HepG2 (cell line): ENCODE data around the gene TMEM239. TPM values are rescaled to one million over a fixed set of nuclear protein-coding genes. Genes with fewer than 3 reads are reported as not detected.

Experiments used
- ATAC-seq: fragments of 200-7000 bp; cut with Tn5 transposase; 3 replicates; pipeline ENCODE4 v1.9.1; 2020; ENCODE audit warnings: mild to moderate bottlenecking, moderate library complexity
- BruUV-seq: library from RNA; stranded (reverse); fragments of 400-500 nt; replicated peaks from 2 replicates; lab custom pipeline; 2021; lab: Mats Ljungman, UMichigan
- CTCF ChIA-PET: fragments of 300-600 bp; formaldehyde crosslinking; extraction: SDS; loops from one replicate; lab custom pipeline; 2021; ENCODE audit warnings: low total read pairs, inconsistent platforms, low intra/inter-chr PET ratio; lab: Yijun Ruan, JAX
- POLR2A ChIA-PET: fragments of 350-600 bp; sonication (Branson Sonifier 250); formaldehyde crosslinking; loops from one replicate; lab custom pipeline; 2020; ENCODE audit warnings: antibody characterized with exemption, inconsistent platforms; lab: Yijun Ruan, JAX
- DNase-seq: peaks from one replicate; pipeline ENCODE4 v3.0.0-alpha.2; 2015; ENCODE audit warnings: low spot score
- FAIRE-seq: peaks from 3 replicates; lab custom pipeline; 2011; peaks lifted over from hg19 to GRCh38; lab: Jason Lieb, UNC
- H2AFZ ChIP-seq: one replicate; pipeline ENCODE4 v1.6.1; 2011; ENCODE audit warnings: low read length, inconsistent platforms
- H3K27ac ChIP-seq: fragments of 300-600 bp; 3 replicates; pipeline ENCODE4 v1.8.0; 2011; ENCODE audit warnings: mixed run types, mild to moderate bottlenecking, mixed read lengths, low read length, inconsistent platforms; ENCODE audit not compliant: insufficient read depth; ENCODE audit errors: extremely low read length
- H3K27me3 ChIP-seq, 2 experiments: fragments of 200-600 bp in 1 of 2; 2 replicates in 1 of 2; 3 replicates in 1 of 2; pipeline versions ENCODE4 v1.6.0 to v1.8.0; 2011; ENCODE audit warnings: low read length in 2 of 2, mild to moderate bottlenecking in 2 of 2, moderate library complexity in 2 of 2, inconsistent platforms in 1 of 2; ENCODE audit not compliant: insufficient read depth in 2 of 2, control insufficient read depth in 1 of 2
- H3K36me3 ChIP-seq, 2 experiments: fragments of 200-600 bp in 1 of 2; replicated peaks in 1 of 2; 2 replicates in 1 of 2; 3 replicates in 1 of 2; pipeline versions ENCODE4 v1.5.1 to v1.8.0; 2011; ENCODE audit warnings: low read length in 2 of 2, inconsistent platforms in 1 of 2; ENCODE audit not compliant: insufficient read depth in 2 of 2, control insufficient read depth in 1 of 2
- H3K4me1 ChIP-seq: 2 replicates; pipeline ENCODE4 v1.5.1; 2012; ENCODE audit warnings: low read length, inconsistent platforms; ENCODE audit not compliant: insufficient read depth
- H3K4me2 ChIP-seq: 2 replicates; pipeline ENCODE4 v1.6.0; 2011; ENCODE audit warnings: low read depth, low read length, inconsistent platforms
- H3K4me3 ChIP-seq, 3 experiments: fragments of 200-600 bp in 1 of 3; sonication (generic), shearing (Covaris generic) in 1 of 3; replicated peaks in 1 of 3; 2 replicates each; pipeline ENCODE4 v1.5.1; 2011 to 2016; ENCODE audit warnings: low read length in 3 of 3, inconsistent platforms in 2 of 3, low read depth in 2 of 3, mild to moderate bottlenecking in 2 of 3, control low read depth in 1 of 3, mixed read lengths in 1 of 3; ENCODE audit not compliant: insufficient read depth in 1 of 3
- H3K79me2 ChIP-seq: one replicate; pipeline ENCODE4 v1.6.1; 2011; ENCODE audit warnings: low read length, inconsistent platforms; ENCODE audit not compliant: insufficient read depth
- H3K9ac ChIP-seq: 2 replicates; pipeline ENCODE4 v1.6.0; 2011; ENCODE audit warnings: mild to moderate bottlenecking, low read depth, low read length, inconsistent platforms; ENCODE audit not compliant: insufficient read depth
- H3K9me3 ChIP-seq: 2 replicates; pipeline ENCODE4 v1.5.1; 2012; ENCODE audit warnings: mild to moderate bottlenecking, low read length
- H4K20me1 ChIP-seq: 2 replicates; pipeline ENCODE4 v1.6.0; 2011; ENCODE audit warnings: inconsistent platforms, mild to moderate bottlenecking, low read length, moderate library complexity; ENCODE audit not compliant: insufficient read depth
- AHR ChIP-seq: IDR thresholded peaks from 2 replicates; pipeline ENCODE4 v1.6.1; 2018; ENCODE audit warnings: missing genetic modification reagents, missing compliant biosample characterization
- FOSL2 ChIP-seq: sonication (generic); formaldehyde crosslinking; IDR thresholded peaks from 2 replicates; pipeline ENCODE4 v1.4.0; 2020; ENCODE audit warnings: missing genetic modification reagents
- FOXO1 ChIP-seq: sonication (generic); formaldehyde crosslinking; IDR thresholded peaks from 2 replicates; pipeline ENCODE4 v1.4.0; 2020; ENCODE audit warnings: missing genetic modification reagents
- HDAC1 ChIP-seq: sonication (generic); formaldehyde crosslinking; IDR thresholded peaks from 2 replicates; pipeline ENCODE4 v1.5.1; 2020; ENCODE audit warnings: mild to moderate bottlenecking, missing genetic modification reagents
- MATR3 ChIP-seq: sonication (generic); formaldehyde crosslinking; IDR thresholded peaks from 2 replicates; pipeline ENCODE4 v1.4.0; 2020; ENCODE audit warnings: missing genetic modification reagents
- PRMT3 ChIP-seq: sonication (generic); formaldehyde crosslinking; IDR thresholded peaks from 2 replicates; pipeline ENCODE4 v1.8.1; 2022; ENCODE audit warnings: low read depth, mild to moderate bottlenecking, moderate library complexity, missing genetic modification reagents, borderline replicate concordance
- SIX1 ChIP-seq: sonication (generic); formaldehyde crosslinking; IDR thresholded peaks from 2 replicates; pipeline ENCODE4 v1.4.0; 2020; ENCODE audit warnings: missing genetic modification reagents, borderline replicate concordance
- U2AF1 ChIP-seq: fragments of 200-400 bp; formaldehyde crosslinking; optimal IDR thresholded peaks from 2 replicates; pipeline ENCODE3; 2017; ENCODE audit warnings: mild to moderate bottlenecking, low read depth, low read length
- ZNF281 ChIP-seq: sonication (generic); formaldehyde crosslinking; IDR thresholded peaks from 2 replicates; pipeline ENCODE4 v1.4.0; 2020; ENCODE audit warnings: missing genetic modification reagents, borderline replicate concordance
- ZNF598 ChIP-seq: sonication (generic); formaldehyde crosslinking; IDR thresholded peaks from 2 replicates; pipeline ENCODE4 v1.5.1; 2020; ENCODE audit warnings: mild to moderate bottlenecking, missing genetic modification reagents, borderline replicate concordance
- ZNF737 ChIP-seq: sonication (generic); formaldehyde crosslinking; IDR thresholded peaks from 2 replicates; pipeline ENCODE4 v1.5.0; 2020; ENCODE audit warnings: missing genetic modification reagents, mild to moderate bottlenecking, borderline replicate concordance
- ZNF788 ChIP-seq: sonication (generic); formaldehyde crosslinking; IDR thresholded peaks from 2 replicates; pipeline ENCODE4 v1.5.0; 2020; ENCODE audit warnings: mild to moderate bottlenecking, missing genetic modification reagents, borderline replicate concordance
- ZNF83 ChIP-seq: sonication (generic); formaldehyde crosslinking; IDR thresholded peaks from 2 replicates; pipeline ENCODE4 v1.4.0; 2020; ENCODE audit warnings: missing genetic modification reagents, mild to moderate bottlenecking, borderline replicate concordance
- ZNF879 ChIP-seq: sonication (generic); formaldehyde crosslinking; IDR thresholded peaks from 2 replicates; pipeline ENCODE4 v1.8.1; 2023; ENCODE audit warnings: missing genetic modification reagents
- WGBS: methylation state at CpG from one replicate; pipeline ENCODE4 v1.1.6; 2017; ENCODE audit warnings: low lambda C conversion rate; 5-methylcytosine and 5-hydroxymethylcytosine counted together
- in situ Hi-C: cut with HindIII; loops from 2 replicates; pipeline ENCODE4 v1.10.0; 2017; ENCODE audit warnings: low pct_unique_long_range_greater_than_20kb; ENCODE audit not compliant: extremely low pct_ligation_motif_present
- intact Hi-C: fragments of 100-400 bp; cut with micrococcal nuclease; formaldehyde crosslinking; loops from one replicate; pipeline ENCODE4 v1.10.0; 2022; ENCODE audit not compliant: unreplicated experiment
- polyA plus RNA-seq, 8 experiments: library from polyadenylated mRNA; depleted of rRNA in 3 of 8; stranded (reverse) in 7 of 8; unstranded in 1 of 8; fragments of >200 nt; fragmentation: Illumina TruSeq in 4 of 8; extraction: Trizol in 4 of 8; gene quantifications; 2 replicates each; pipeline versions ENCODE4 v1.2.1 to v1.2.3, GENCODE V29; 2011 to 2016; ENCODE audit warnings: low read depth in 4 of 8, missing spikeins in 1 of 8, mixed read lengths in 1 of 8; ENCODE audit not compliant: insufficient read depth in 1 of 8
- total RNA-seq, 5 experiments: library from RNA; depleted of rRNA; stranded (reverse); fragments of >200 nt; fragmentation: Illumina TruSeq; extraction: Trizol; gene quantifications; 2 replicates each; pipeline ENCODE4 v1.2.3, GENCODE V29; 2016; ENCODE audit warnings: low read depth in 1 of 5
- TF ChIP-seq, protein P1 (sequence below): sonication (generic); IDR thresholded peaks from 2 replicates; pipeline ENCODE4 v1.6.1; 2016; ENCODE audit warnings: low read depth, borderline replicate concordance
- TF ChIP-seq, protein P2 (sequence below): sonication (generic); formaldehyde crosslinking; IDR thresholded peaks from 2 replicates; pipeline ENCODE4 v1.4.0; 2020; ENCODE audit warnings: missing genetic modification reagents; ENCODE audit errors: not compliant biosample characterization

TMEM239 gene
- total and polyA plus RNA-seq, 2 of the 13 experiments (the other 11 are each of a cell fraction or from before 2014, with no cell fraction given), result not detected

- no TSS peak for BruUV-seq
- FAIRE-seq (no peak), DNase-seq (no peak)
- Histone ChIP-seq H2AFZ (no peak overlapping the region), H3K27me3 (no peaks in the 10 kb centered on the region), H3K4me3 (no peak overlapping the region), H3K27ac (no peak overlapping the region), H3K9ac (no peak overlapping the region), H3K9me3 (no peaks in the 10 kb centered on the region), H3K4me2 (no peak overlapping the region), H3K36me3 (no peaks in the 10 kb centered on the region), H3K79me2 (no peaks in the 10 kb centered on the region)
- POLR2A ChIA-PET, result no interaction called here
- 90% methylated on average over 5 of the region's 5 CpGs for WGBS
- TF ChIP-seq HDAC1 (CRISPR knock-in tag) (no peak), FOSL2 (CRISPR knock-in tag) (no peak), PRMT3 (CRISPR knock-in tag) (no peak), ZNF737 (CRISPR knock-in tag) (no peak), ZNF788 (CRISPR knock-in tag) (no peak), ZNF598 (CRISPR knock-in tag) (no peak), U2AF1 (no peak), FOXO1 (CRISPR knock-in tag) (no peak), MATR3 (CRISPR knock-in tag) (no peak), ZNF83 (CRISPR knock-in tag) (no peak), AHR (CRISPR knock-in tag) (no peak), ZNF281 (CRISPR knock-in tag) (no peak), ZNF879 (CRISPR knock-in tag) (no peak), SIX1 (CRISPR knock-in tag) (no peak)
- TF ChIP-seq, protein P1, sequence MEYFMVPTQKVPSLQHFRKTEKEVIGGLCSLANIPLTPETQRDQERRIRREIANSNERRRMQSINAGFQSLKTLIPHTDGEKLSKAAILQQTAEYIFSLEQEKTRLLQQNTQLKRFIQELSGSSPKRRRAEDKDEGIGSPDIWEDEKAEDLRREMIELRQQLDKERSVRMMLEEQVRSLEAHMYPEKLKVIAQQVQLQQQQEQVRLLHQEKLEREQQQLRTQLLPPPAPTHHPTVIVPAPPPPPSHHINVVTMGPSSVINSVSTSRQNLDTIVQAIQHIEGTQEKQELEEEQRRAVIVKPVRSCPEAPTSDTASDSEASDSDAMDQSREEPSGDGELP, result no peak
- TF ChIP-seq, protein P2, sequence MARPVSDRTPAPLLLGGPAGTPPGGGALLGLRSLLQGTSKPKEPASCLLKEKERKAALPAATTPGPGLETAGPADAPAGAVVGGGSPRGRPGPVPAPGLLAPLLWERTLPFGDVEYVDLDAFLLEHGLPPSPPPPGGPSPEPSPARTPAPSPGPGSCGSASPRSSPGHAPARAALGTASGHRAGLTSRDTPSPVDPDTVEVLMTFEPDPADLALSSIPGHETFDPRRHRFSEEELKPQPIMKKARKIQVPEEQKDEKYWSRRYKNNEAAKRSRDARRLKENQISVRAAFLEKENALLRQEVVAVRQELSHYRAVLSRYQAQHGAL, result no peak
- TF ChIP-seq, all 625 proteins: peak for 0
- CTCF ChIA-PET, result no interaction called here
- no peak for ATAC-seq
- intact Hi-C loops, result no loop called here
- in situ Hi-C loops, result loop anchor here (10.0 kb wide), 1 partner anchor 92 kb away; no protein-coding TSS in a partner anchor
- H3K4me1 ChIP-seq, result peaks cover 5% of the 10 kb centered on the region
- no peaks in the 10 kb centered on the region for H4K20me1 ChIP-seq
Observed at GRCh38 chr20:2846698-2847097, 30.5 kb downstream of the TMEM239 start.
